ENCODE data around the gene IFRD1. TPM values are rescaled to one million over a fixed set of nuclear protein-coding genes. Genes with fewer than 3 reads are reported as not detected.
A peak's percentile ranks its signal among the peaks of the same experiment; 100 is the strongest.

The IFRD1 gene
- polyA plus RNA-seq, 1 experiment, result 46.9 TPM

DNA sequence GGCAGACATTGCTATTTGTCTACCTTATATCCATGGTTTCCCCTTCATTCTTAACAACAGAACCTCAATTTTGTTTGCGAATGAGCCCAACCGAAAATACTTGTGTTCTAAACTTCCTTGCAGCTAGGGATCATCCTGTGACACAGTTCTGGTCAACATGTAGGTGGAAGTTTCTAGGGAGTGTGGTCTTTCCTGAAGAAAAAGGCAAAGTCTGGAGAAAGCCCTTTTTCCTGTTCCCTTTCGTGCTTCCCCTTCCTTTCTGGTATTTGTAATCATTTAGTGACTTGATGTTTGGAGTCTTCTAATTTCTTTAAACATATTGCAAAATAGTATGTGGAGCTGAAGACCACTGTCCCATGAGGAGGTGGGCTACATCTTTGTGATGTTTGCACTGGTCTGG lies 2.9 kb upstream of the IFRD1 start:
- POLR2A ChIA-PET, result no interaction called here
- peaks cover 3% of the 10 kb centered on the region; the same call in 1 of the 2 replicates for H3K9me3 ChIP-seq (ENCODE audit: control insufficient read depth, insufficient read depth, low read length)
- no peaks in the 10 kb centered on the region for H3K27me3 ChIP-seq (ENCODE audit: control insufficient read depth, insufficient read depth, low read length)
- no peak for TF ChIP-seq CTCF (IDR thresholded peaks at IDR 0.05; ENCODE audit: low read depth, low read length)
- no peak for DNase-seq (ENCODE audit: low read depth, low spot score)
- no peak overlapping the region for H3K4me3 ChIP-seq (ENCODE audit: low read depth, low read length)
- CTCF ChIA-PET, result interaction anchor here (0.9 kb wide), 1 partner anchor 684 kb away, joined by 3 read pairs; no protein-coding TSS in a partner anchor
- no peak overlapping the region for H3K27ac ChIP-seq (ENCODE audit: low read depth, low read length)

- POLR2A ChIA-PET, result no interaction called here
- CTCF ChIA-PET, result no interaction called here
Observed at GRCh38 chr7:112448381-112448780, 1.9 kb upstream of the IFRD1 start.

GRCh38 chr7:112448891-112449290 lies 1.4 kb upstream of the IFRD1 start:
- DNase-seq (ENCODE audit: low read depth, low spot score), result no peak
- no peaks in the 10 kb centered on the region for H3K27me3 ChIP-seq (ENCODE audit: control insufficient read depth, insufficient read depth, low read length)
- no peak for TF ChIP-seq CTCF (IDR thresholded peaks at IDR 0.05; ENCODE audit: low read depth, low read length)
- no peak overlapping the region for H3K27ac ChIP-seq (ENCODE audit: low read depth, low read length)
- no peak overlapping the region for H3K4me3 ChIP-seq (ENCODE audit: low read depth, low read length)
- ChIA-PET CTCF (no interaction called here), POLR2A (no interaction called here)
- H3K9me3 ChIP-seq (ENCODE audit: control insufficient read depth, insufficient read depth, low read length), result peaks cover 3% of the 10 kb centered on the region; the same call in 1 of the 2 replicates

More at GRCh38 chr7:112448381-112448780, 1.9 kb upstream of the IFRD1 start:
- no peak overlapping the region for H3K27ac ChIP-seq (ENCODE audit: low read depth, low read length)
- peaks cover 3% of the 10 kb centered on the region; the same call in 1 of the 2 replicates for H3K9me3 ChIP-seq (ENCODE audit: control insufficient read depth, insufficient read depth, low read length)
- TF ChIP-seq CTCF (IDR thresholded peaks at IDR 0.05; ENCODE audit: low read depth, low read length), result no peak
- DNase-seq (ENCODE audit: low read depth, low spot score), result no peak
- H3K4me3 ChIP-seq (ENCODE audit: low read depth, low read length), result no peak overlapping the region
- H3K27me3 ChIP-seq (ENCODE audit: control insufficient read depth, insufficient read depth, low read length), result no peaks in the 10 kb centered on the region

DNA sequence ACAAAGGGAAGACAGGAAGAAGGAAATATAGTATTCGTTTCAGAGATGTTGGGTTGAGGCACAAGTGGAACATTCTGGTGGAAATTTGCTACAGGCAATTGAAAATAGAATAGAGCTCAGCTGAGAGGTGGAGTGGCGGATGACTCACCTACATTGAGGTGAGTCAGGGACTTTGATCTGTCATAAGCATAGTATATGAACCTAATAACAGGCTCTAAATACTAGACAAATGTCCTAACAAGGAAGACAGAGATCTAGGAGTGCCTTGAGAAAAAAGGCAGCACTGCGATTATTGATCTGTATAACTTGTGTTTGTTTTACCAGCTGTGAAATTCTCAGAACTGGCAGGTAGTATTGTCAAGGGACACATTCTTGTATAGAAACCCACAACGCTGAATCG lies 907 bp upstream of the IFRD1 start:
- CTCF ChIA-PET, result interaction anchor here (0.9 kb wide), 1 partner anchor 708 kb away, joined by 4 read pairs; no protein-coding TSS in a partner anchor
- POLR2A ChIA-PET, result no interaction called here
- no peak for TF ChIP-seq CTCF (IDR thresholded peaks at IDR 0.05; ENCODE audit: low read depth, low read length)
- peak overlapping the region; percentile 97 for H3K4me3 ChIP-seq (ENCODE audit: low read depth, low read length)
- H3K27me3 ChIP-seq (ENCODE audit: control insufficient read depth, insufficient read depth, low read length), result no peaks in the 10 kb centered on the region
- no peak for DNase-seq (ENCODE audit: low read depth, low spot score)
- peaks cover 3% of the 10 kb centered on the region; the same call in 1 of the 2 replicates for H3K9me3 ChIP-seq (ENCODE audit: control insufficient read depth, insufficient read depth, low read length)
- H3K27ac ChIP-seq (ENCODE audit: low read depth, low read length), result no peak overlapping the region

DNA sequence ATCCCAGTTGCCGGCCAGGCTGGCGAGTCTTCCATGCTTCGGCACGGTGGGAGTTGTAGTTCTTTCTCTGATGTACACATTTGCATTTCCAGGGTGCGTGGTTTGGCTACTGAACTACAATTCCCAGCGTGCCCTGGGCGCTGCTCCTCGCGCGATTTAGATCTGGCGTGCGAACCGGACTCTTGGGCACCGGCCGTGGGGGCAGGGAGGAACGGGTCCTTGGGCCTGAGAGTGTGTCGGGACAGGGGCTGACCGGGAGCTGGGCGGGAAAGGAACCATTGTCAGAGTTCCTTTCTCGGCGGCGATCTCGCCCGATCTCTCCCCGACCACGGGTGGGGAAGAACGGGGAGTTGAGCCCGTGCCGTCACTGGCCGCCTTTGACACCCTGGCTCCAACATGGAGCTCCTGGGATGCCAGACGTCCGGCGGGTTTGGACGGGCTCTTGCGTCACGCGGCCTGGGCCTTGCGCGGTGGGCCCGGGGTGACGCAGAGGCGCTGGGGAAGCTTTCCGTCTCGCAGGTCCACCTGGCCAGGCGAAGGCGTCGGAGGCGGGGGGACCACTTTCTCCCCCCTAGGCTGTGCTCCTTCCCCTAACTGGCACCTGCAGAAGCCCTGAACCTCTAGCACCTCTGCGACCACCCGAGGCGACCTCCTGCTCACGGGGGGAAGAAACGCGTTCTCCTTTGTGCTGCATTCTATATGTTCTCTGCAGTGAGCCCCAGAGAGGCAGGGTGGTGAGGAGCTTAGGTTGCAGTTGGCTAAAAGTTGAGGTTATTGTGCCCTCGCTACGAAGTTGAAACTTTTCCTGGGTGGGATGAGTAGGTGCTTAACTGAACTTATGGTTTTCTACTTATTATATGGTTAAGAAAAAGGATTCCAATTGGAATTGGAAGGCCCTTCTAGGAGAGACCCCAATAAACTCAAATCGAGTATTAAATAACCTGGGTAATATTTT lies 824 bp downstream of the IFRD1 start:
- ChIA-PET CTCF (interaction anchor here (0.6 to 2.2 kb wide), 5 partner anchors 16 to 708 kb away, joined by 3 to 11 read pairs (median 5); no protein-coding TSS in a partner anchor), POLR2A (interaction anchor here (0.6 to 1.8 kb wide), 16 partner anchors 8 to 699 kb away, joined by 3 to 20 read pairs (median 4); a partner anchor contains a TSS)
- DNase-seq (ENCODE audit: low read depth, low spot score), result peak; percentile 91
- Histone ChIP-seq H3K27ac (ENCODE audit: low read depth, low read length) (peak overlapping the region; percentile 94), H3K4me3 (ENCODE audit: low read depth, low read length) (peak overlapping the region; percentile 97), H3K27me3 (ENCODE audit: control insufficient read depth, insufficient read depth, low read length) (no peaks in the 10 kb centered on the region), H3K9me3 (ENCODE audit: control insufficient read depth, insufficient read depth, low read length) (peaks cover 3% of the 10 kb centered on the region; the same call in 1 of the 2 replicates)
- TF ChIP-seq CTCF (IDR thresholded peaks at IDR 0.05; ENCODE audit: low read depth, low read length), result no peak
